A673 (cell line): ENCODE measurements around the gene BABAM2. TPM values are rescaled to one million over a fixed set of nuclear protein-coding genes. Genes with fewer than 3 reads are reported as not detected.

ENCODE experiments used
- BruUV-seq: library from RNA; stranded (reverse); fragments of 400-500 nt; replicated peaks from 2 replicates; lab custom pipeline; 2021; lab: Mats Ljungman, UMichigan
- CTCF ChIA-PET: fragments of 300-600 bp; sonication (Branson Sonifier 250); formaldehyde crosslinking; loops from one replicate; lab custom pipeline; 2022; ENCODE audit warnings: antibody characterized with exemption; lab: Charles Lee
- POLR2A ChIA-PET: fragments of 300-600 bp; sonication (Branson Sonifier 250); formaldehyde crosslinking; loops from one replicate; lab custom pipeline; 2022; ENCODE audit warnings: antibody characterized with exemption; ENCODE audit not compliant: low non-redundant PET; lab: Charles Lee
- DNase-seq: peaks from one replicate; pipeline ENCODE4 v3.0.0-alpha.2; 2015; ENCODE audit warnings: low spot score
- H3K27ac ChIP-seq: fragments of 200-600 bp; sonication (generic); 2 replicates; pipeline ENCODE4 v1.5.1; 2016; ENCODE audit warnings: mixed run types, low read depth, mild to moderate bottlenecking, mixed read lengths, antibody characterized with exemption, low read length; ENCODE audit not compliant: poor library complexity, severe bottlenecking
- H3K27me3 ChIP-seq: fragments of 200-600 bp; sonication (generic); replicated peaks from 2 replicates; pipeline ENCODE4 v1.6.1; 2017; ENCODE audit warnings: mixed run types, low read depth, mild to moderate bottlenecking, mixed read lengths, antibody characterized with exemption, low read length; ENCODE audit not compliant: insufficient read depth, poor library complexity
- H3K36me3 ChIP-seq: fragments of 200-600 bp; sonication (generic); 2 replicates; pipeline ENCODE4 v1.6.1; 2016; ENCODE audit warnings: mixed run types, mild to moderate bottlenecking, mixed read lengths, antibody characterized with exemption, low read length; ENCODE audit not compliant: insufficient read depth, poor library complexity, severe bottlenecking
- H3K4me1 ChIP-seq: fragments of 200-600 bp; sonication (generic); 2 replicates; pipeline ENCODE4 v1.6.1; 2017; ENCODE audit warnings: mixed run types, mild to moderate bottlenecking, mixed read lengths, antibody characterized with exemption, low read length; ENCODE audit not compliant: insufficient read depth, poor library complexity, severe bottlenecking
- H3K4me3 ChIP-seq: fragments of 200-600 bp; sonication (generic); 2 replicates; pipeline ENCODE4 v1.5.1; 2016; ENCODE audit warnings: low read depth, mixed run types, mild to moderate bottlenecking, mixed read lengths, low read length; ENCODE audit not compliant: poor library complexity, severe bottlenecking
- H3K9me3 ChIP-seq: fragments of 200-600 bp; sonication (generic); 2 replicates; pipeline ENCODE4 v1.6.1; 2016; ENCODE audit warnings: mixed run types, low read depth, mild to moderate bottlenecking, mixed read lengths, antibody characterized with exemption, low read length; ENCODE audit not compliant: poor library complexity, severe bottlenecking
- EZH2 ChIP-seq: fragments of 200-600 bp; sonication (generic); IDR thresholded peaks from 2 replicates; pipeline ENCODE4 v1.6.1; 2017; ENCODE audit warnings: borderline replicate concordance, low read depth, mild to moderate bottlenecking, mixed read lengths, antibody characterized with exemption, low read length; ENCODE audit not compliant: poor library complexity, severe bottlenecking
- intact Hi-C: fragments of 100-400 bp; cut with micrococcal nuclease; formaldehyde crosslinking; loops from one replicate; pipeline ENCODE4 v1.10.0; 2022; ENCODE audit not compliant: unreplicated experiment
- total RNA-seq: library from RNA; stranded (reverse); gene quantifications from 2 replicates; pipeline ENCODE4 v1.2.3, GENCODE V29; 2021
- TF ChIP-seq, protein P1 (sequence below): fragments of 300-800, 200-600 bp; sonication (generic); conservative IDR thresholded peaks from 2 replicates; pipeline ENCODE4 v1.5.1; 2017; ENCODE audit warnings: low read depth, mild to moderate bottlenecking, antibody characterized with exemption, low read length, moderate library complexity, mixed read lengths

BABAM2 gene
- total RNA-seq, 1 experiment from 2014 or later: 21.8 TPM

GRCh38 chr2:27856386-27856785 lies 34.1 kb upstream of the BABAM2 start:
- no TSS peak for BruUV-seq
- TF ChIP-seq EZH2: no peak
- TF ChIP-seq, protein P1, sequence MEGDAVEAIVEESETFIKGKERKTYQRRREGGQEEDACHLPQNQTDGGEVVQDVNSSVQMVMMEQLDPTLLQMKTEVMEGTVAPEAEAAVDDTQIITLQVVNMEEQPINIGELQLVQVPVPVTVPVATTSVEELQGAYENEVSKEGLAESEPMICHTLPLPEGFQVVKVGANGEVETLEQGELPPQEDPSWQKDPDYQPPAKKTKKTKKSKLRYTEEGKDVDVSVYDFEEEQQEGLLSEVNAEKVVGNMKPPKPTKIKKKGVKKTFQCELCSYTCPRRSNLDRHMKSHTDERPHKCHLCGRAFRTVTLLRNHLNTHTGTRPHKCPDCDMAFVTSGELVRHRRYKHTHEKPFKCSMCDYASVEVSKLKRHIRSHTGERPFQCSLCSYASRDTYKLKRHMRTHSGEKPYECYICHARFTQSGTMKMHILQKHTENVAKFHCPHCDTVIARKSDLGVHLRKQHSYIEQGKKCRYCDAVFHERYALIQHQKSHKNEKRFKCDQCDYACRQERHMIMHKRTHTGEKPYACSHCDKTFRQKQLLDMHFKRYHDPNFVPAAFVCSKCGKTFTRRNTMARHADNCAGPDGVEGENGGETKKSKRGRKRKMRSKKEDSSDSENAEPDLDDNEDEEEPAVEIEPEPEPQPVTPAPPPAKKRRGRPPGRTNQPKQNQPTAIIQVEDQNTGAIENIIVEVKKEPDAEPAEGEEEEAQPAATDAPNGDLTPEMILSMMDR: no peak

DNA sequence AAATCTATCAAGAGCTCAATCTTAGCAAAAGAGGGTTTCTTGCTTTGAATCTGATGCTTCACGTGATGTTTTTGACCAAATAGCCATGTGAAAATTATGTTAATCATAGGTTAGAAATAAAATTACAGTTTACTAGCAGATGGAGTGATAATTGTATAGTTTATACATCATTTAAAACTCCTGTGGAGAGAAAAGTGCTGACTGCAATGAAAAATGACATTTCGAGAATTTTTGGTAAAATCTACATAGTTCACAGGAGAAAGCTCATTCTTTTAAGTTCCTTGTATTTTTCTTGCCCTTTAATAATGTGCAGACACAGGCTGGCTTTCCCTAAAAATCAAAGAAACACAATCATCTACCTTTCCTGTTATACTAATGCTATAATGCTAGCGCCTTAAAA lies 33.6 kb upstream of the BABAM2 start:
- Histone ChIP-seq H3K27me3 (no peaks in the 10 kb centered on the region), H3K9me3 (peaks cover 6% of the 10 kb centered on the region), H3K36me3 (no peaks in the 10 kb centered on the region), H3K4me3 (no peak overlapping the region), H3K27ac (no peak overlapping the region), H3K4me1 (peaks cover 5% of the 10 kb centered on the region)
- POLR2A ChIA-PET: no interaction called here
- no peak for TF ChIP-seq EZH2
- TF ChIP-seq, protein P1: no peak
- CTCF ChIA-PET: no interaction called here
- no TSS peak for BruUV-seq
- no peak for DNase-seq
- intact Hi-C loops: no loop called here

More at GRCh38 chr2:27856386-27856785, 34.1 kb upstream of the BABAM2 start:
- Histone ChIP-seq H3K4me1 (peaks cover 5% of the 10 kb centered on the region), H3K36me3 (no peaks in the 10 kb centered on the region), H3K4me3 (no peak overlapping the region), H3K9me3 (peaks cover 6% of the 10 kb centered on the region), H3K27me3 (no peaks in the 10 kb centered on the region), H3K27ac (no peak overlapping the region)
- POLR2A ChIA-PET: no interaction called here
- intact Hi-C loops: no loop called here
- DNase-seq: peak; percentile 6
- CTCF ChIA-PET: no interaction called here

GRCh38 chr2:27857417-27858172 lies 32.9 kb upstream of the BABAM2 start:
- H3K27me3 ChIP-seq: no peaks in the 10 kb centered on the region
- no peaks in the 10 kb centered on the region for H3K36me3 ChIP-seq
- no peak overlapping the region for H3K27ac ChIP-seq
- BruUV-seq: no TSS peak
- intact Hi-C loops: no loop called here
- TF ChIP-seq EZH2: no peak
- TF ChIP-seq, protein P1: no peak
- ChIA-PET POLR2A (no interaction called here), CTCF (no interaction called here)
- H3K9me3 ChIP-seq: peaks cover 6% of the 10 kb centered on the region
- H3K4me3 ChIP-seq: no peak overlapping the region
- H3K4me1 ChIP-seq: peaks cover 5% of the 10 kb centered on the region
- no peak for DNase-seq
